GM13976 (cell line): ENCODE results near the gene KLHL1.

Source experiments
- DNase-seq: peaks from one replicate; pipeline ENCODE4 v3.0.0; 2012; ENCODE audit warnings: low spot score
- in situ Hi-C: fragments of 300-500 bp; cut with MboI; formaldehyde crosslinking; loops from one replicate; pipeline ENCODE4 v1.12.0; 2022; ENCODE audit warnings: low sequenced_read_pairs, mixed read lengths, inconsistent platforms; ENCODE audit not compliant: unreplicated experiment
- TF ChIP-seq, protein P1 (sequence below): IDR thresholded peaks from 2 replicates; pipeline ENCODE4 v1.5.1; 2012; ENCODE audit warnings: borderline replicate concordance, mild to moderate bottlenecking; ENCODE audit not compliant: insufficient read depth; ENCODE audit errors: extremely low read depth, missing control alignments, control extremely low read depth

KLHL1 gene

DNA sequence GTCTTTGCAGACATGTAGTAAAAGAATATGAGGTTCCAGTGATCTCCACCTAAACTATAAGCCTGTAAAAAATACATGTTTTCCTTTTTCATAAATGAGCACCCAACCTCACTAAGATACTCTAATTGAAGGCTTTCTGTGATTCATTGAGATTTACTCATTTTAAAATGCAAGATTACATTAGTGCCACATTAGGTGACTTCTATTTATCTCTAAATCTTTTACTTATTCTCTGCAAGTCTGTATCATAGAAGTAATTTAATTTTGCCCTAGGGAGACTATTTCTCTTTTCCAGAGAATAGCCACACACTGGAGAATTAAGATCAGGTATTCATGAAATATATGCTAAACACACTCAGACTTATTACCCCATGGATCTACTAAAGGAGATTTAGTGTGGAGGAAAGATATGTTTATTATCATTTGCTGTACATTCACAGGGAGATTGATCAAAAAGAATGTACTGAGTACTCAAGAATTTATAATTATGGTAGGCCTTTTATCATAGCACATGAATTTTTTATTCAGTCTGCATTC lies 290.9 kb downstream of the KLHL1 start:
- in situ Hi-C loops, result no loop called here
- DNase-seq, result no peak
- TF ChIP-seq, protein P1, sequence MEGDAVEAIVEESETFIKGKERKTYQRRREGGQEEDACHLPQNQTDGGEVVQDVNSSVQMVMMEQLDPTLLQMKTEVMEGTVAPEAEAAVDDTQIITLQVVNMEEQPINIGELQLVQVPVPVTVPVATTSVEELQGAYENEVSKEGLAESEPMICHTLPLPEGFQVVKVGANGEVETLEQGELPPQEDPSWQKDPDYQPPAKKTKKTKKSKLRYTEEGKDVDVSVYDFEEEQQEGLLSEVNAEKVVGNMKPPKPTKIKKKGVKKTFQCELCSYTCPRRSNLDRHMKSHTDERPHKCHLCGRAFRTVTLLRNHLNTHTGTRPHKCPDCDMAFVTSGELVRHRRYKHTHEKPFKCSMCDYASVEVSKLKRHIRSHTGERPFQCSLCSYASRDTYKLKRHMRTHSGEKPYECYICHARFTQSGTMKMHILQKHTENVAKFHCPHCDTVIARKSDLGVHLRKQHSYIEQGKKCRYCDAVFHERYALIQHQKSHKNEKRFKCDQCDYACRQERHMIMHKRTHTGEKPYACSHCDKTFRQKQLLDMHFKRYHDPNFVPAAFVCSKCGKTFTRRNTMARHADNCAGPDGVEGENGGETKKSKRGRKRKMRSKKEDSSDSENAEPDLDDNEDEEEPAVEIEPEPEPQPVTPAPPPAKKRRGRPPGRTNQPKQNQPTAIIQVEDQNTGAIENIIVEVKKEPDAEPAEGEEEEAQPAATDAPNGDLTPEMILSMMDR, result no peak

DNA sequence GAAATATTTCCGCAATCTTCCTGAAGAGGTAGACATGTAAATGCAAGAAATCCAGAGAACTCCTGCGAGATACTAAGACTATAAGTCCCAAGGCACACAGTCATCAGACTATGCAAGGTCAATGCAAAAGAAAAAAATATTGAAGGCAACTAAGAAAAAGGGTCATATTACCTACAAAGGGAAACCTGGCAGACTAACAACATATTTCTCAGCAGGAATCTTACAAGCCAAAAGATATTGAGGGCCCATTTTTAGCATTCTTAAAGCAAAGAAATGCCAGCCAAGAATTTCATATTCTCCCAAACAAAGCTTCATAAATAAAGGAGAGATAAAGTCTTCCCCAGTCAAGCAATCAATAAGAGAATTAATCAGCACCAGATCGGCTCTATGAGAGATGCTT lies 299.1 kb downstream of the KLHL1 start:
- in situ Hi-C loops, result no loop called here
- no peak for DNase-seq
- TF ChIP-seq, protein P1, result no peak

DNA sequence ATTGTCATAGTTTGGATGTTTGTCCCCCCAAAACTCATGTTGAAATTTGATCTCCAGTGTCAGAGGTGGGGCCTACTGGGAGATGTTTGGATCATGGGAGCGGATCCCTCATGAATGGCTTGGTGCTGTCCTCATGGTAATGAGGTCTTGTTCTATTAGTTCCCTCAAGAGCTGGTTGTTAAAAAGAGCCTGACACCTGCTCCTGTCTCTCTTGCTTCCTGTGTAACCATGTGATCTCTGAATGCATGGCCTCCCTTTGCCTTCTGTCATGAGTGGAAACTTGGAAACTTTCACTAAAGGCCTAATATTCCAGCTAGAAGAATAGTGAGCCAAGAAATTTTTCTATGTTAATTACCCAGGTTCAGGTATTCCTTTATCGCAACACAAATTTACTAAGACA lies 312.0 kb downstream of the KLHL1 start:
- in situ Hi-C loops, result no loop called here
- TF ChIP-seq, protein P1, result no peak
- DNase-seq, result no peak

GRCh38 chr13:69793783-69794453 lies 314.3 kb downstream of the KLHL1 start:
- in situ Hi-C loops, result no loop called here
- DNase-seq, result no peak

DNA sequence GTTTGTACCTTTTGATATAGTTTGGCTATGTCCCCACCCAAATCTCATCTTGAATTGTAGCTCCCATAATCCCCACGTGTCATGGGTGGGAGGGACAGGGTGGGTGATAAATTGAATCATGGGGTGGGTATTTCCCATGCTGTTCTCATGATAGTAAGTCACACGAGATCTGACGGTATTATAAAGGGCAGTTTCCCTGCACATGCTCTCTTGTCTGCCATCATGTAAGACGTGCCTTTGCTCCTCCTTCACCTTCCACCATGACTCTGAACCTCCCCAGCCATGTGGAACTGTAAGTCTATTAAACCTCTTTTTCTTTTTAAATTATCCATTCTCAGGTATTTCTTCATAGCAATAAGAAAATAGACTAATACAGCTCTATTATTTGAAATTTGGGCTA lies 331.3 kb downstream of the KLHL1 start:
- in situ Hi-C loops, result no loop called here
- no peak for DNase-seq

More at GRCh38 chr13:69793783-69794453, 314.3 kb downstream of the KLHL1 start:
- TF ChIP-seq, protein P1, result no peak

GRCh38 chr13:69769608-69770007 lies 338.6 kb downstream of the KLHL1 start:
- TF ChIP-seq, protein P1, result no peak
- in situ Hi-C loops, result no loop called here
- no peak for DNase-seq

More for the DNA sequence above, 331.3 kb downstream of the KLHL1 start:
- TF ChIP-seq, protein P1, result no peak

DNA sequence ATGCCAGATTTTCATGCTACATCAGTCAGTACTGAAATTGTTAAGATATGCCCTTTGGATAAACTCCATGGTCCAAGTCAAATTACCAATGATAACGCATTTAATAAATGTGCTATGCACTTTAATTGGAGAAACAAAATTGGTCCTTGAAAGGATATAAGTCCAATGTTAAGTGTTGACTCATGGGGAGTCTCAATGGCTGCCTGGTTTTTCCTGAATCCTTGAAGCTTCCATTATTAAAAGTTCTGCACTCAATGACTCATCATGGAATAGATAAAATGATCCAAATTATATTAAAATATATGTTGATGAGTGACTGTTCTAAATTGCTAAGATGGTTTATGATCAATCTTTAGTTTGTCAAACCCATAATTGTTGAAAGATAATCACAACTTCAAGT lies 346.7 kb downstream of the KLHL1 start:
- DNase-seq, result no peak
- TF ChIP-seq, protein P1, result no peak
- in situ Hi-C loops, result no loop called here
